Measurements from ENCODE around the gene NANS.
"Not testable (repeated sequence)": the region's sequence is repeated elsewhere in the genome, so short reads cannot be mapped to it uniquely, and the experiment has no call there.

NANS gene

DNA sequence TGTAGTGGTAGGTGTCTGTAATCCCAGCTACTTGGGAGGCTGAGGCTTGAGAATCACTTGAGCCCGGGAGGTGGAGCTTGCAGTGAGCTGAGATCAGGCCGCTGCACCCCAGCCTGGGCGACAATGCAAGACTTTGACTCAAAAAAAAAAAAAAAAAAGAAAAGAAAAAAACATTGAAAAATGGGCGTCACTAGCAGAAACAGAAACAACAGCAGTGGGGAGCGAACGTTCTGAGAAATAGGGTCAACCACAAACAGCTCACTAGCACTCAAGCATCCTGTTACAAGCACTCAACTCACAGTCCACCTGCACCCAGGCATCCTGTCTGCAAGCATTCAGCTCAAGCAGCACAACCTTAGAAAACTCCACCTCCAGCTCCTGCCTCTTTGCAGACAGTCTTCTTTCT lies 45.3 kb downstream of the NANS start:
- DNase-seq (ENCODE audit: low read depth) = peak; percentile 65

GRCh38 chr9:98104445-98104881 lies 47.9 kb downstream of the NANS start:
- no peak for DNase-seq (ENCODE audit: low read depth)

GRCh38 chr9:98105006-98105405 lies 48.5 kb downstream of the NANS start:
- DNase-seq (ENCODE audit: low read depth) = no peak

GRCh38 chr9:98107926-98108325 lies 51.4 kb downstream of the NANS start:
- no peak for DNase-seq (ENCODE audit: low read depth)

DNA sequence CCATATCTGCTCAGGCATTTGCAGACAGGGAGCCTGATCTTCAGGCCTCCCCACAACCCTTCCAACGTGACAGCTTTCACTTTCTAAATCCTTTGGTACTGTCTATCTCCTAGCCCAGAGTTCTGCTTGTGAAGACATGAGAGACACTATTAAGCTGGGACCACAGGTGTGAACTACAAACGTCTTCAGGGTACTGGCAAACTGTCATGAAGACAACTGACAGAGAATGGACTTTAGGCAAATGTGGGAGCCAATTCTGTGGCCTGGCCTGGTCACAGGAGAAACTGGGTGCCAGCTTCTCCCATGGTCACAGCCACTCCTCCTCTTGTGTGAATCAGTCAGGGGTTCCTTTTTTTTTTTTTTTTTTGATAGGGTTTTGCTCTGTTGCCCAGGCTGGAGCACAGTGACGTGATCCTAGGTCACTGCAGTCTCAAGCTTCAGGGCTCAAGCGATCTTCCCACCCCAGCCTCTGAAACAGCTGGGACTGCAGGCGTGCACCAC lies 52.0 kb downstream of the NANS start:
- DNase-seq (ENCODE audit: low read depth) = no peak

DNA sequence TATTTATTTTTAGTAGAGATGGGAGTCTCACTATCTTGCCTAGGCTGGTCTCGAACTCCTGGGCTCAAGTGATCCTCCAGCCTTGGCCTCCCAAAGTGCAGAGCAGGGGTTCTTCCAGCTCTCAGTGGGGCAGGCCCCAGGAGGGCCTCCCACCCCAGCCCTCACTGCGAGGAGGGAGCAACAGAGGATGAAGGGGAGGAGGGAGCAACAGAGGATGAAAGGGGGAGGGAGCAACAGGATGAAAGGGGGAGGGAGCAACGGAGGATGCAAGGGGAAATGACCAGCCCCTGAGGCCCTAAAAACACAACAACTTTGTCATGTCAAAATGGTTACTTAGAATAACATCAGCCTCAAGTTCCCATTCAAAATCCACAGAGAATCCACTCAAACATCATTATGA lies 52.5 kb downstream of the NANS start:
- no peak for DNase-seq (ENCODE audit: low read depth)

DNA sequence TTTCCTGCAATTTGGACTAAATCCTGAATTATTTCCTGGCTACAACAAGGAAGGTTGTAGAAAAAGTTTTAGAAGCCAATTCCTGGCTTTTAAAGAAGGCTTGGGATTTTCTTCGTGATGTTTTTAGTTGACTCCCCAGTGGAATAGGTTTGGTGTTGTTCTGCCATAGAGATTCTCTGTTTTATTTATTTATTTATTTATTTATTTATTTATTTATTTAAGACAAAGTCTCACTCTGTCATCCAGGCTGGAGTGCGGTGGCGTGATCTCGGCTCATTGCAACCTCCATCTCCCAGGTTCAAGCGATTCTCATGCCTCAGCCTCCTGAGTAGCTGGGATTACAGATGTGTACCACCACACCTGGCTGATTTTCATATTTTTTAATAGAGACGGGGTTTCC lies 60.6 kb downstream of the NANS start:
- DNase-seq (ENCODE audit: low read depth) = not testable (repeated sequence)

GRCh38 chr9:98117984-98118639 lies 61.6 kb downstream of the NANS start:
- peak; percentile 27 for DNase-seq (ENCODE audit: low read depth)

DNA sequence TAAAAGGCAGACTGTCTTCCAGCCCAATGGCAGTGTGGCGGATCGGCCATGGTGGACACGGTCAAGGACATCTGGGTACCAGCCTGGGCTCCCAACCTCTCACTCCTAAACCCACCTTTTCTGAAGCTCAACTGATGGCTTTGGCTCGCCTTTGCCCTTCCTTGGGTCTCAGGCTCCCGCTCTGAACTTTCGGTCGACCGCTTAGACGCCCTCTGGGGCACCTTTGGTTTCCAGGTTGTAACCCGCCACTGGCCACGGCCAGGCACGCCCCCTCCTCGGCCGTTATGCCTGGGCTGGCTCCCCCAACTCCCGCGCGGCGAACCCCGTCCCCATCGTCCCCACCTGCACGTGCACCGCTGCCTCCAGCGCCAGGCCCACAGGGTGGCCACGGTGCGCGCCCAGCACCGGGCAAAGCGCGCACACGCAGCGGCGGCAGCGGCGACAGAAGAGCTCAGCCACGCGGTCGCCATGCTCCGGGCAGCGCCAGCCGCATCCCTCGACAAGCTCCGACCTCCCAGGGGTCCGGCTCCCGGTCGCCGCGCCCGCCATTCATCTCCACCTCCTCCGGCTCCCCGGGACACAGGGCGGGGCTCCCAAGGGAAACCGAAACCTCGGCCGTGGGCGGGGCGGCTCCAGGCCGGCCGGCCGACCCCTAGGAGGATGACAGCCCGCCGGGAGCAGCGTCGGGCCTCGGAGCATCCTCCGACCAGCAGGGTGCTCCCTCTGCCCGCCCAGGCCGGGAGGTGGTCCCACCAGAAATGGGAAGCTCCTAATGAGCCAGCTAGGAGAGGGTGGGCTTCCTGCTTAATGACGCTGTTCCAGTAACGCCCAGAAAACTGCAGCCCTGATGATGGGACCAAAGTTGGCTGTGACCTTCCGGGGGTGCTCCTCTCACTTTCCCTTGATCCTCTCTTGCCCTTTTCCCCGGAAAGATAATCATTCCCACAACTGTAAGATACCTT lies 62.4 kb downstream of the NANS start, which contains the start of gene TRIM14:
TSS of gene TRIM14 (minus strand) at position 583 of the 962 bp plus-strand sequence. CDS start at position 549, 34 bp downstream.
- DNase-seq (ENCODE audit: low read depth) = peak; percentile 22

- DNase-seq (ENCODE audit: low read depth) = no peak
These were observed 63.9 kb downstream of the NANS start for GRCh38 chr9:98120476-98120875.

GRCh38 chr9:98121058-98121457 lies 64.5 kb downstream of the NANS start:
- DNase-seq (ENCODE audit: low read depth) = no peak

DNA sequence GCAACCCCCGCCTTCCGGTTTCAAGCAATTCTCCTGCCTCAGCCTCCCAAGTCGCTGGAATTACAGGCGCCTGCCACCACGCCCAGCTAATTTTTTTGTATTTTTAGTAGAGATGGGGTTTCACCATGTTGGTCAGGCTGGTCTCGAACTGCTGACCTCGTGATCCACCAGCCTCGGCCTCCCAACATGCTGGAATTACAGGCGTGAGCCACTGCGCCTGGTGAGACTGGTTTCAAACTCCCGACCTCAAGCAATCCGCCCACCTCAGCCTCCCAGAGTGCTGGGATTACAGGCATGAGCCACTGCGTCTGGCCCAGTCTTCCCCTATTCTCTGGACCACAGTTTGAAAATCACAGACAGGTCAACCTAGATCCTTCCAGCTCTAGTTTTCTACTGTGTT lies 67.6 kb downstream of the NANS start:
- DNase-seq (ENCODE audit: low read depth) = not testable (repeated sequence)

DNA sequence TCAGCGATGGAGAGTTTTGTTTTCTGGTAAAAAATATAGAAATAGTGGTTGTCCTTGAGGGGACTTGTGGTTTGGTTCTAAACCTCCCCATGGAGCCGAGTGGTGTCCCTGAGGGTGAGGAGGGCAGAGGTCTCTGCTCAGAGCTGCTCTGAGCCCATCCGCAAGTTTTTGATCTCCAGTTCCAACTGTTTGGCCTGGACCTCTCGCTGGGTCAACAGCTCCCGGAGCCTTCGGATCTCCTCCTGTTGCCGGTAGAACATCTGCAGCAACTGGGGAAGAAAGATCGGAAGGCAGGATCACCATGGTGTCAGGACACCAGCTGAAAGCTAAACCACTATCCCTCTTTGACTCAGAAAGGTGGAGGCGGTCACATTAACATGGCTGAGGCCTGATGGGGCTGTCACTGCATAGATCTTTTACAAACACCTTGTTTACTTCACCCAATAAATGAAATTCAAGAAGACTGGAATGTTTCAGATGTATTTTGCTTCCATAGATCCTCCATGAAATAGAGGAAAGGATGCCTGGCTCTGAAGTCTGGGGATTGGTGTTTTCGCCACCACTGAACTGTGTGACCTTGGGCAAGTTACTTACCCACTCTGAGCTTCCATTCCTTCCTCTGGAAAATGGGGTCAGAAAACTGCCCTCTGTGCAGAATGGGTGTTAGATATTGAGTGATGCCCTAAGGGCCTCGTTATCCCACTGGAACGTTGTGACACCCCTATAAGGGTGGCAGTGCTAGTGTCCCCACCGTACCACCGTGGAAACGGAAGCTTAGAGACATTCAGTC lies 68.3 kb downstream of the NANS start:
- no peak for DNase-seq (ENCODE audit: low read depth)

- no peak for DNase-seq (ENCODE audit: low read depth)
These were observed 70.7 kb downstream of the NANS start for GRCh38 chr9:98127226-98127625.

DNA sequence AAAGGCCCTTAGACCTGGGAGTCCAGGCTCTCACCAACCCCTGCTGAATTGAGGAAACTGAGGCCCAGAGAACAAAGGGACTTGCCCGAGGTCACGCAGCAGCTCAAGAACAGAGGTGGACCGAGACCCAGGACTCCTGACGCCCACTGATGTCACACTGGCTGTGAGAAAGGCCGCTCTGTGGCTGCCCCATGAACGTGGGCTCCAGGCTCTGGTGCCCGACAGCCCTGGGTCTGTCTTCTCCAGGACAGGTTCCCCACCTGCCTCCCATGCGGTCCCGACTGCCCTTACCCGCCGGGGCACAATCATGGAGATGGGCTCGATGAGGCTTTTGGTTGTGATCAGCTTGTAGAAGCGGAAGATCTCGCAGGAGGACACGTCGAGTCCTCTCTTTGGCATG lies 71.8 kb downstream of the NANS start:
- DNase-seq (ENCODE audit: low read depth) = no peak

GRCh38 chr9:98129451-98129881 lies 72.9 kb downstream of the NANS start:
- DNase-seq (ENCODE audit: low read depth) = no peak

GRCh38 chr9:98130060-98130459 lies 73.5 kb downstream of the NANS start:
- not testable (repeated sequence) for DNase-seq (ENCODE audit: low read depth)

GRCh38 chr9:98130576-98131228 lies 74.2 kb downstream of the NANS start:
- DNase-seq (ENCODE audit: low read depth) = no peak

GRCh38 chr9:98132158-98132557 lies 75.6 kb downstream of the NANS start:
- no peak for DNase-seq (ENCODE audit: low read depth)
